Stimulated activated naive CD8-positive, alpha-beta T cell treated with anti-CD3 and anti-CD28 coated beads, Interleukin-15, amount 100 ng/mL, for 72 hours (primary cell): ENCODE results near the gene NFKB1.
A peak's percentile ranks its signal among the peaks of the same experiment; 100 is the strongest.
"Not testable (repeated sequence)": the region's sequence is repeated elsewhere in the genome, so short reads cannot be mapped to it uniquely, and the experiment has no call there.

ENCODE experiments used
- ATAC-seq: fragments of 150-1000 bp; cut with Tn5 transposase; 2 replicates; pipeline ENCODE4 v1.10.0; 2021; ENCODE audit warnings: mild to moderate bottlenecking, moderate library complexity
- DNase-seq, 2 donors: peaks; one replicate each; pipeline ENCODE4 v3.0.0; 2021 to 2022
- H3K27ac Mint-ChIP-seq, 2 donors: one replicate each; pipeline ENCODE4 v1.8.0; 2022; ENCODE audit warnings: mild to moderate bottlenecking in 2 of 2, mixed read lengths in 2 of 2, moderate library complexity in 2 of 2
- H3K27me3 Mint-ChIP-seq: one replicate; pipeline ENCODE4 v1.8.0; 2022; ENCODE audit warnings: mixed read lengths
- H3K4me1 Mint-ChIP-seq: one replicate; pipeline ENCODE4 v1.8.0; 2022; ENCODE audit warnings: mild to moderate bottlenecking, mixed read lengths
- H3K4me3 Mint-ChIP-seq, 2 donors: one replicate each; pipeline ENCODE4 v1.8.0; 2022; ENCODE audit warnings: mild to moderate bottlenecking in 2 of 2, mixed read lengths in 2 of 2, moderate library complexity in 1 of 2
- H3K9me3 Mint-ChIP-seq, 2 donors: one replicate each; pipeline ENCODE4 v1.8.0; 2022; ENCODE audit warnings: mixed read lengths in 2 of 2

The NFKB1 gene

GRCh38 chr4:102483990-102484692 lies 17.0 kb upstream of the NFKB1 start:
- H3K4me1 Mint-ChIP-seq = peaks cover 19% of the 10 kb centered on the region
- peak overlapping the region; percentile 62 to 80 for H3K4me3 Mint-ChIP-seq
- DNase-seq = peak in 1 of 2 donors; percentile 39
- not testable (repeated sequence) for H3K27me3 Mint-ChIP-seq, ATAC-seq
- peak overlapping the region; percentile 12 to 60 for H3K27ac Mint-ChIP-seq
- H3K9me3 Mint-ChIP-seq = peaks cover 39 to 40% of the 10 kb centered on the region in 2 donors

- ATAC-seq = no peak
- Mint-ChIP-seq H3K27me3 (no peaks in the 10 kb centered on the region), H3K4me1 (peaks cover 22% of the 10 kb centered on the region), H3K27ac (no peak overlapping the region), H3K9me3 (peaks cover 9 to 10% of the 10 kb centered on the region in 2 donors), H3K4me3 (no peak overlapping the region)
- no peak for DNase-seq
These were observed 8.5 kb upstream of the NFKB1 start for GRCh38 chr4:102492531-102493241.

GRCh38 chr4:102493257-102493656 lies 7.9 kb upstream of the NFKB1 start:
- peaks cover 5 to 8% of the 10 kb centered on the region in 2 donors for H3K9me3 Mint-ChIP-seq
- H3K4me3 Mint-ChIP-seq = peak overlapping the region in 1 of 2 donors; percentile 14
- H3K27ac Mint-ChIP-seq = no peak overlapping the region
- peaks cover 23% of the 10 kb centered on the region for H3K4me1 Mint-ChIP-seq
- no peak for DNase-seq
- ATAC-seq = no peak
- no peaks in the 10 kb centered on the region for H3K27me3 Mint-ChIP-seq

- H3K27ac Mint-ChIP-seq = peak overlapping the region in 1 of 2 donors; percentile 20
- no peaks in the 10 kb centered on the region for H3K27me3 Mint-ChIP-seq
- peak overlapping the region in 1 of 2 donors; percentile 14 for H3K4me3 Mint-ChIP-seq
- peaks cover 26% of the 10 kb centered on the region for H3K4me1 Mint-ChIP-seq
- DNase-seq (no peak), ATAC-seq (peak; percentile 58)
- peaks cover 5 to 8% of the 10 kb centered on the region in 2 donors for H3K9me3 Mint-ChIP-seq
These were observed 7.4 kb upstream of the NFKB1 start for GRCh38 chr4:102493794-102494193.

- H3K27me3 Mint-ChIP-seq = no peaks in the 10 kb centered on the region
- H3K27ac Mint-ChIP-seq = no peak overlapping the region
- no peak overlapping the region for H3K4me3 Mint-ChIP-seq
- H3K4me1 Mint-ChIP-seq = peaks cover 26% of the 10 kb centered on the region
- DNase-seq (no peak), ATAC-seq (peak; percentile 31)
- H3K9me3 Mint-ChIP-seq = peaks cover 5 to 12% of the 10 kb centered on the region in 2 donors
These were observed 6.6 kb upstream of the NFKB1 start for GRCh38 chr4:102494603-102495002.

- H3K4me1 Mint-ChIP-seq = peaks cover 26% of the 10 kb centered on the region
- DNase-seq (no peak), ATAC-seq (no peak)
- no peak overlapping the region for H3K27ac Mint-ChIP-seq
- peaks cover 5 to 12% of the 10 kb centered on the region in 2 donors for H3K9me3 Mint-ChIP-seq
- H3K4me3 Mint-ChIP-seq = no peak overlapping the region
- H3K27me3 Mint-ChIP-seq = no peaks in the 10 kb centered on the region
These were observed 3.2 kb upstream of the NFKB1 start for GRCh38 chr4:102497986-102498385.

- Mint-ChIP-seq H3K27ac (peak overlapping the region; percentile 85 to 96), H3K27me3 (no peaks in the 10 kb centered on the region), H3K4me3 (peak overlapping the region; percentile 65 to 89), H3K9me3 (peaks cover 5 to 12% of the 10 kb centered on the region in 2 donors), H3K4me1 (peaks cover 16% of the 10 kb centered on the region)
- DNase-seq (peak; percentile 34 to 56), ATAC-seq (peak; percentile 64)
These were observed 835 bp upstream of the NFKB1 start for GRCh38 chr4:102500352-102500695.

- Mint-ChIP-seq H3K9me3 (peaks cover 5 to 12% of the 10 kb centered on the region in 2 donors), H3K27ac (peak overlapping the region; percentile 75 to 94), H3K4me1 (peaks cover 16% of the 10 kb centered on the region), H3K27me3 (no peaks in the 10 kb centered on the region), H3K4me3 (peak overlapping the region; percentile 89 to 95)
- ATAC-seq (peak; percentile 47), DNase-seq (no peak)
These were observed 213 bp downstream of the NFKB1 start for GRCh38 chr4:102501447-102501696.

GRCh38 chr4:102502543-102502818 lies 1.3 kb downstream of the NFKB1 start:
- H3K27me3 Mint-ChIP-seq = no peaks in the 10 kb centered on the region
- peaks cover 22% of the 10 kb centered on the region for H3K4me1 Mint-ChIP-seq
- H3K27ac Mint-ChIP-seq = peak overlapping the region; percentile 97 to 98
- H3K9me3 Mint-ChIP-seq = peaks cover 5 to 12% of the 10 kb centered on the region in 2 donors
- ATAC-seq (no peak), DNase-seq (no peak)
- H3K4me3 Mint-ChIP-seq = peak overlapping the region; percentile 90 to 95

GRCh38 chr4:102503301-102503746 lies 2.2 kb downstream of the NFKB1 start:
- peak overlapping the region; percentile 50 to 84 for H3K27ac Mint-ChIP-seq
- H3K9me3 Mint-ChIP-seq = peaks cover 5 to 10% of the 10 kb centered on the region in 2 donors
- H3K27me3 Mint-ChIP-seq = no peaks in the 10 kb centered on the region
- DNase-seq = no peak
- ATAC-seq = no peak
- H3K4me1 Mint-ChIP-seq = peaks cover 27% of the 10 kb centered on the region
- peak overlapping the region; percentile 90 to 95 for H3K4me3 Mint-ChIP-seq

- ATAC-seq = no peak
- H3K27ac Mint-ChIP-seq = peak overlapping the region; percentile 50 to 84
- peaks cover 0 to 2% of the 10 kb centered on the region in 2 donors for H3K9me3 Mint-ChIP-seq
- no peaks in the 10 kb centered on the region for H3K27me3 Mint-ChIP-seq
- H3K4me1 Mint-ChIP-seq = peaks cover 33% of the 10 kb centered on the region
- no peak for DNase-seq
- peak overlapping the region; percentile 90 to 95 for H3K4me3 Mint-ChIP-seq
These were observed 3.0 kb downstream of the NFKB1 start for GRCh38 chr4:102503831-102504786.

GRCh38 chr4:102504941-102505340 lies 3.8 kb downstream of the NFKB1 start:
- no peak for DNase-seq
- Mint-ChIP-seq H3K4me1 (peaks cover 41% of the 10 kb centered on the region), H3K27me3 (no peaks in the 10 kb centered on the region), H3K4me3 (peak overlapping the region; percentile 90 to 95), H3K9me3 (no peaks in the 10 kb centered on the region), H3K27ac (peak overlapping the region in 1 of 2 donors; percentile 84)
- ATAC-seq = no peak

GRCh38 chr4:102505708-102506107 lies 4.5 kb downstream of the NFKB1 start:
- no peak for DNase-seq
- no peak for ATAC-seq
- Mint-ChIP-seq H3K4me1 (peaks cover 49% of the 10 kb centered on the region), H3K27me3 (no peaks in the 10 kb centered on the region), H3K27ac (no peak overlapping the region), H3K9me3 (no peaks in the 10 kb centered on the region), H3K4me3 (peak overlapping the region in 1 of 2 donors; percentile 64)

- Mint-ChIP-seq H3K9me3 (no peaks in the 10 kb centered on the region), H3K27ac (no peak overlapping the region), H3K4me3 (peak overlapping the region; percentile 26 to 48), H3K4me1 (peaks cover 57% of the 10 kb centered on the region), H3K27me3 (no peaks in the 10 kb centered on the region)
- ATAC-seq (no peak), DNase-seq (no peak)
These were observed 5.4 kb downstream of the NFKB1 start for GRCh38 chr4:102506523-102506922.

GRCh38 chr4:102511830-102512605 lies 10.9 kb downstream of the NFKB1 start:
- Mint-ChIP-seq H3K27ac (no peak overlapping the region), H3K4me3 (no peak overlapping the region)
- ATAC-seq = no peak

More at GRCh38 chr4:102511830-102512605, 10.9 kb downstream of the NFKB1 start:
- H3K9me3 Mint-ChIP-seq = no peaks in the 10 kb centered on the region
- peaks cover 75% of the 10 kb centered on the region for H3K4me1 Mint-ChIP-seq
- H3K27me3 Mint-ChIP-seq = no peaks in the 10 kb centered on the region
- DNase-seq = no peak
